GM18520 (cell line): ENCODE results near the gene CLDN24.
"Not testable (repeated sequence)": the region's sequence is repeated elsewhere in the genome, so short reads cannot be mapped to it uniquely, and the experiment has no call there.

ENCODE experiments used
- ATAC-seq: cut with Tn5 transposase; IDR thresholded peaks from one replicate; pipeline ENCODE4 v1.9.1; 2021; ENCODE audit not compliant: unreplicated experiment

The CLDN24 gene

DNA sequence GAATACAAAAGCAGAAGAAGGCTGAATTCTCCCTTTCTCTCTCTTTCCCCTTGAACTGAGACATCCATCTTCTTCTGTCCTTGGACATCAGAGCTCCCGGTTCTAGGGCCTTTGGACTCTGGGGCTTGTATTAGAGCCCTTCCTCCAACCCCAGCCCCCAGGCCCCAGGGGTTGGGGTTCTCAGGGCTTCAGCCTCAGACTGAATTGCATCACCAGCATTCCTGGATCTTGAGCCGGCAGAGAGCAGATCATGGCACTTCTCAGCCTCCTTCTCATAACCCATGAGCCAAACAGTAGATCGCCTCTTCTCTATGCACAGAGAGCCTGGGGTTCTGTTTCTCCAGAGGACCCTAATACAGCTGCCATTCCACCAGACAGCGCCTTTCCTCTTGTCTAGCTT, 25.3 kb upstream of the CLDN24 start:
- ATAC-seq, result no peak

DNA sequence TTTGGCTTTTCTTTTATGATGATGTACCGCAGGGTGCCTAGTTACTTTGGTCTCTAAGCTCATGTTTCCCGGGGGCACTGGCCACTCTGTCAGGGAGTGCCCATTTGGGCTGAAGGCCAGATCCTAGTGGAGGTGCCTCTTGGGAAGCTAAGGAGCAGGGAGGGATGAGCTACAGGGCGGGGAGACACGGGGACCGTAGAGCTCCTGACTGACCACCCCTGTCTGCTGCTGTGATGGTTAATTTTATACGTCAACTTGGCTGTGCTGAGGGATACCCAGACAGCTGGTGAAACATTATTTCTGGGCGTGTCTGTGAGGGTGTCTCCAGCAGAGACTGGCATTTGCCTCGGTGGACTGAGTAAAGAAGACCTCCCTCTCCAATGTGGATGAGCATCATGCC, 24.9 kb upstream of the CLDN24 start:
- ATAC-seq, result no peak

DNA sequence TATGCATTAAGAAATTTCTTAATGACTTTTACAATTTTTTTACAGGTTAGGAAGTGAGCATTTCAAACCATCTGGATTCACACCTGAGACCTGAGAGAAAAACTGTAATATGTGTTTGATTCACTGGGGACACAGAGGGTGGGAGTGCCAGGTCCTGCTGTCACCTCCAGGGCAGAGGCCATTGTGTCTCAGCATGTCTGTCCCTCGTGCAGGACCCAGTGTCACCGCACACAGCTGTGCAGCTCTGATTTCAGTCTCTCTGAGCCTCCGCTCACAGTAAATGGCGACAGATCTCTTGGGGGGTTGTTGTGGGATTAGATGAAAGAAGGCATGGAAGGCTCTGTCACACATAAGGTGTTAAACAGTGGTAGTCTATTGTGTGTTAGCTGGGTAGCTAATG, 23.0 kb upstream of the CLDN24 start:
- no peak for ATAC-seq

DNA sequence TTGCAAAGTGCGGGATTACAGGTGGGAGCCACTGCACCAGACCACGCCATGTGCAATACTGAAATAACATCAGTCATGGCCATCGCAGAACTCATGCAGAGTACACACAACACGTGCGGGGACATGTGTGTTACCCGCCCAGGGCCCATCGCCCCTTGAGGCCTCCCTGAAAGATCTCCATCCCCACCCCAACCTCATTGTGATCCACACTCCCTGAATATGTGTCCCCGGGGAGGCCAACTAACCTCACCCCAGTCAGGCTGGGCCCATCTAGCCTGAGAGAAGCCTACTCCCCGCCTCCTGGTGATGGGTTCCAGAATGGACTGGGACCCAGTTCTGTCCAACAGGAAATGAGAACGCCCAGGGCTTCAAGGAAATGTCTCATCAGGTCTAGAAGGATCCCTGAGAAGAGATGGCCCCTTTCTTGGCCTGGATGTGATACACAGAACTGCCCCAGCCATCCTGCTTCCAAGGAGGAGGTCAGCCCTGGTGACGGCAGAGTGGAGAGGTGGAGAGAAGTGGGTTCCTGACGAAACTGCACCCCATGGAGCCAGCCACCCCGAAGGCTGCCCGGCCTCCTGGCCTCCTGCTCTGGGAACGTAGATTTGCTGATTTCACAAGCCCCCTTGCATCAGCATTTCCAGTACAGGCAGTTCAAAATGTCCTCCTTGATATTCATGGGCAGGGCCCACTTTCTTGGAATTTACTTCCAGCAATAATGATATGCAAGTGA, 22.5 kb upstream of the CLDN24 start:
- ATAC-seq, result no peak

DNA sequence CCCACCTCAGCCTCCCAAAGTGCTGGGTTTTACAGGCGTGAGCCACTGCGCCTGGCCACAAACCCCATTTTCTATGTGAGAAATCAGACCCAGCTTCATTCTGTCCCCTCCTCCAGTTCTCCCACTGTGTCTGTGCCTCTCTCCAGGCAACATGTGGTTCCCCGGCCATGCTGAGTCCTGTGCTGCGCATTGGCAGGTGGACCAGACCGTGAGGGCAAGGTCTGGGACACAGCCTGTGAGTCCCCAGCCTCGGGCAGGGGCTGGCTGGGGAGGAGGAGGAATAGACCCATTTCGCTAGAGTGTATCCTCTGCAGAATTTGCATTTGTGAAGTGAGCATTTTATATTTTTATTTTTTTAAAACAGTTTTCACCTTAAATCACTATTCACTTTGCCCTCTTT, 21.5 kb upstream of the CLDN24 start:
- no peak for ATAC-seq

DNA sequence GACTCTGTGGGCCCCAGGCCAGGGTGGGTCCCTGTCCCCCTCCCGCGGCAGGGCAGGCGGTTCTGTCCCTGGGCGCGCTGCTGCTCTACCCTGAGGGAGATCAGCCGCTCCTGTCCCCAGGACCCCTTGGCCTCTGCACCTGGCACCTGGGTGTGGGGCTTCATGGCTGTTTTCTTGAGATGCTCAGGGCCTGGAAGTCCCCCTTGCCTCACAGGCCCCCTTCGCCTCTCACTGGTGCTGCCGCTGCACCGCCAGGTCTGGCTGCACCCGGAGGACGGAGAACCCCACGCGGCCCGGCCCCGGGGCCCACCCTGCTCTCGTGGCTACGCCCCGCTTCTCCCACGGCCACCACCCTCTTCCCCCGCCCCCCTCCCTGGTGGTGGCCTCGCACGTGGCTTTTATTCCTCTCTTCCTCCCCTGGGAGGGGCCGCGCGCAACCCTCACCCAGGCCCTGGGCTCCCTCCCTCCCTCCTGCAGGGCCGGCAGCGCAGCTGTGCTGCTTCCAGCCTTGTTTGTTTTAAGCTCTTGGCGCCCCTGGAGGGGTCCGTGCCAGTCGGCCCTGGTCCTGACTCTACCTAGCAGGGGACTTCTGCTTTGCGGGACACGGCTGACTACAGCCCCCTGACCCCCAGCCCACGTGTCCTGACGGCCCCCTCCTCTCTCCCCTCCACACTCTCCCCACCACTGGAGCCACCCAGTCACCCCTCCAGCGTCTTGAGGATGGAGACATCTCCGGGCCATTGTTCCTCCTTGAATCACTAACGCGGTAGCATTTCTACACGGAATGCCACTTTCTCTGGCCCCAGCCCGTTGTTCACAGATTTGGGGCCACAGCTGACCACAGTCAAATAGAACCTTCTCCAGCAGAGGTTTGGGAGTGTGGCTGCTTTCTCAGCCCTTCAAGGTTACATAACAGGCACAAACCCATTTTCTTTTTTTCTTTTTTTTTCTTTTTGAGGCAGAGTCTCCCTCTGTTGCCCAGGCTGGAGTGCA, 20.6 kb upstream of the CLDN24 start:
- no peak for ATAC-seq

DNA sequence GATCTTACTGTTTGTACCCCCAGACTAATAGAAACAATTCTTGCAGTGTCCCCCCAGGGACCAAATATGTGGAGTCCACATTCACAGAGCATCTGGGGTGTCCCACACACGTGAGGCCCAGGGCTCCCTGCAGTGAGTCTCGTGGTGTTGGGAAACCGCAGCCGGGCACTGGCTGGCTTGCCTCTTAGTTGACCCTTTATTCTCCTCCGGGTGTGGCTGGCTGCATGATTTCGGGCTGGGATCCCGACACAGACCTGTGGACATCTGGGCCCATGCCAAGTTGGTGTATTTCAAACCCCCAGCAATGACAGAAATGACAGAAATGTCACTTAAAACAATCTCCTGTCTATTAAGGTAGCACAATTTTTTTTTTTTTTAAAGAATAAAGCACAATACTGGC, 15.6 kb upstream of the CLDN24 start:
- no peak for ATAC-seq

DNA sequence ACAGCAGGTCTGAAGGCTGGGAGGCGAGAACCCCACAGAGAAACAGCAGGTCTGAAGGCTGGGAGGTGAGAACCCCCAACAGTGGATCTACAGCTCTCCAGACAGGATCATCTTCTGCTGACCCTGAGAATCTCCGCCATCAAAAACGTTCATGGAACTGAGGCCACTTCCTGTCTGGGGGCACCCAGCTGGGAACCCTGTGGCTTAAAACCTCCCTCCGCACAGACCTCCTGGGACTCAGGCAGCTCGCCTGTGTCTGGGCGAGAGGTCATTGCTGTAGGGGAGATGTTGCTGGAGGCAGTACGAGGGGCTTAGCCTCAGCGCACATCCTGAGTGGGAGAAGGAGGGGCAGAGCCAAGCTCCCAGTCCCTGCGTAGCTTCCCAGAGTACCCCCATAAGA, 15.1 kb upstream of the CLDN24 start:
- ATAC-seq, result no peak

DNA sequence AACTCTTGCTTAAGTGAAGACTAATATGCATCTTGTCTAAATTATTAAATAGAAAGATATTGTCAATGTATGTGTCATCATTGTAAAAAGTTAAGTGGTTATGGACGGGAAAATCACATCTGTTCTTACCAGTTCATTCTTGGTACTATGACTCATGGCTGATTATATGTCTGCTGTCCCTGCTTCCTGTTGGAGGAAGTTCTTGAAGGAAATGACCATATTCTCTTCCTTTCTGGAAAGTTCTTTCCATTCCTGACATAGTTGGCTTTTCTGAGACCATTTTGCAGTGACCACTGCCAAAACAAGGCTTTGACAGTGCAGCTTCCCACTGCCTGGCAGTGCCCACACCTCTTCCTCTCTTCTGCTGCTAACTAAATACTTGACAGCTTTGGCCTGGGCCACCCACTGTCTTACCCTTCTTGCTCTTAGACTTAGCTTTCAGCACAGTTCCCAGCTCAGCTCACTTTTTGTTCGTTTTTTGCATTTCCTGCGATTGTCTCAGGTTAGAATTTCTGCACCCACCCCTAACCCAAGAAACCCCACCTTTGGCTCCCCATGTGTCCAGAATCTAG, 13.2 kb upstream of the CLDN24 start:
- ATAC-seq, result no peak

DNA sequence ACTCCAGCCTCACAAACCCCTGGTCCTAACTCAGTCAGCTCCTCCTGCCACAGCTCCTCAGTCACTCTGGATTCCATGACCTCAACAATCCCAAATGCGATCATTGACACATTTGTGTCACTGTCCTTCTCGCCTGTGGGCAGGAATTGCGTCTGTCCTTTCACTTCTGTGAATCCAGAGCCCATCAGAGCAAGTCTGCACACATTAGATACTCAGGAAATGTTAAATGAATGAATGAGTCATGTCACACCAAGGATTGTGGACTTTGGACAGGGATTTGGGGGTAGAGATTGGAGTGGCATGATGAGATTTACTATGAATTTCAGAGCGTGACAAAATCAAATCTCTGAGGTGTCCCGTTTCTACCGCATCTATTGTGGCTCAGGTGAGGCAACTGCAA, 11.8 kb upstream of the CLDN24 start:
- no peak for ATAC-seq

DNA sequence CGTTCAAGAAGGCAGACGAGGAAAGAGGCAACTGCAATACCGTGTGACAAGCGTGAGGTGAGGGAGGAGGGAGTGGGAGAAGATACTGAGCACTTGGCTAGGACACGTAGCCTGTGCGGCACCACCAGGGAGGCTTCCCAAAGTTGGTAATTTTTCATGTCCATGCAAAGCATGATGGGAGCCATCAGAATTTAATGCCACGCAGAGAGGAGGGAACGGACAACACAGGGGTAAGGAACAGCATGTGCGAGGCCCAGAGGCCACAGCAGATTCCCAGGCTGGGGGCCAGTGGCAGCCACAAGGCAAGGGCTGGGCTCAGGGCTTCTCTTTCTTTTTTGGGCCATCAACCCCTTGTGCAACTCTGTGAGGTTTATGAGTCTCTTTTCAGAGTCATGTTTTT, 11.0 kb upstream of the CLDN24 start:
- ATAC-seq, result no peak

DNA sequence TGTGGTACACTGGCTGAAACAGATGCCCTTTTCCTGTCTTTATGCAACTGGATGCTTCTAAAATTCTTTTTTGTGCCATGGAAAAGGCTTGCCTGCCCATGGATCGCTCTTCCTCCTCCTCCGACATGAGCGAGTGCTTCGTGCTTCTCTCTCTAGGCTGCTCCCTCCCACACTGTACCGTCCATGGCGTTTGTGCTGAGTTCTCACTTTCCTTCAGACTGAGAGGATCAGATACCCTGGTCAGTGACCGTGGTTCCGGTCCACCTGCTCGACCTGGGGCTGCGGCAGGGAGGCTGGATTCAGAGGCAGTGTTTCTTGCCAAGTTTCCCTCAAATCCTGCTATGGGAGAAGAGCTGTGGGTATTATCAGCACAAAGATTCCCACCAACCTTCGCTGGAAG, 10.2 kb upstream of the CLDN24 start:
- no peak for ATAC-seq

DNA sequence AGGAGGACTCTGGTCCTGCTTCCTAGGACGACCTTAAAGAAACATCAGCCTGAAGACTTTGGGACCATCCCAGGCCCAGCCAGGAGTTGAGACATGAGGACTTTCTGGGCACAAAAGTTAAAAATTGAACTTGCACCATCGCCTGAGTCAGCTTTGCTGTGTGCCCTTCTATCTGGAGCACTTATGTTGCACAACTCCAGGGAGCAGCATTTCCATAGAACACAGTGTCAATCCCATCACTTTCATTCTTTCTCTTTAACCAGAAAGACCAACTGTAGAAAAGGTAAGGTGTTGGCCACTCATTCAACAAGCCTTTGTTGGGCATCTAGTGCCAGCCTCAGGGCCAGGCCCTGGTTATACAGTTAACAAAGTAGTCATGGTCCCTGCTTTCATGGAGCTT, 8.6 kb upstream of the CLDN24 start:
- no peak for ATAC-seq

DNA sequence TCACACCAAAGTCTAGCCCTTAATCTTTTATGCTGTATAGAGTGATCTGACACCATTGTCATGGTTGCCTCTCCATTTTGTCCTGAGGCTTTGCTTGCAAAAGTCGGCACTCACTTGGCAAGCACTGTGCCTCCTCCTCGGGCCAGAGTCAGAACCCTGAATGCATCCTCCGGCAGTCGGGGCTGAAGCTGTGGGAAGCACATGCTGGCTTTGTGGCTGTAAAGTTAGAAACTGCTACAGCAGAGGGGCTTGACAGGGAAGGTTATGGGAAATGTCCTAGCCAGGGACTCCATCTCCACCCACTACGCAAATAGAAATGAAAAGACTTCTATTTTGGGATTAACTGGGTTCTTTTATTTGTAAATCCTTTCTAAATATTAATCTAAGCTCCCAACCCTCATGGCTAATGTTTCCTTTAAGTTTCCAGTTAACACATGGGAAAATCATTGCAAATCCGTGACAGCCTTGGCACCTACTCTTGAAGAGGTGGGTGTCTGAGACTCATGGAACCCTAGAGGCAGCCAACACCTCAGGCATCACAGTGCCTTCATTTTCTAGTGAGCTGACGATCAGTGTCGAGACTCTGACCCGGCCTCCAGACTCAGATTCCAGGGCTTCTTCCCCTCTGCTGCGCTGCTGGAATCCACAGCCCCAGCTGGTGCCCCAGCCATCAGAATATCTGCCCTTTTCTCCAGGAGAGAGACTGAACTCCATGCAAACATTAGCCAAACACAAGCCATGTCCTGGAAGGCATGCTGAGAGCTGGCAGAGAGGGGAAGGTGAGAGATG, 7.9 kb upstream of the CLDN24 start:
- no peak for ATAC-seq

DNA sequence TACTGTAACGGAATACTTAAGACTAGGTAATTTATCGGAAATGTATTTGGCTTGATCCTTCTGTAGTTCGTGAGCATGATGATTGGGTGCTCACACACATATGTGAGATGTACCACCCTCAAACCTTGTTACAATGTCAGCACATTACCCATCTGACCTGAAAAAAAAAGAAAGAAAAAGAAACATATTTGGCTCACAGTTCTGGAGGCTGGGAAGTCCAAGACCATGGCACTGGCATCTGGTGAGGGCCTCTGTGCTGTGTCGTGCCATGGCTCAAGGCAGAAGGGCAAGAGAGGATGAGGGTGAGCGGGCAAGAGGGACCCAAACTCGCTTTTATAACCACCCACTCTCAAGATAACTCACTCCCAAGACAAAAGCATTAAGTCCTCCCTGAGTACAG, 7.0 kb upstream of the CLDN24 start:
- ATAC-seq, result no peak

DNA sequence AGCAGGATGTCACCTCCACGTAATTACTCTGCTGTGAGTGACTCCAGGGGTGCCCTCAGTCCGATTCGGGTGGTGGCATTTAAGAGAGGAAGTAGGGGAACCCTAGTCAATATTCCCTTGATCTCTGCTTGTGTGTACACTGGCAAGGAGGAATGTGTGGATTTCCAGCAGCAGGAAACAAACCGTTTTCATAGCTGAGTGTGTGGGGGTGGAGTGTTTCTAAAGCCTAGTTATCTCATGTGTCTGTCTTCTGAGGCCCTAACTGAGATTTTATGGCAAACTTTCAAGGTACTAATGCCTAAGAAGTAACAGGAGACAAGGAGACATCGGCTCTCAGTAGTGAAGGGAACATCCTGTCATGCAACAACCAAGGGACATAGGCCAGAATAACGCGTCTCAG, 6.6 kb upstream of the CLDN24 start:
- ATAC-seq, result no peak

DNA sequence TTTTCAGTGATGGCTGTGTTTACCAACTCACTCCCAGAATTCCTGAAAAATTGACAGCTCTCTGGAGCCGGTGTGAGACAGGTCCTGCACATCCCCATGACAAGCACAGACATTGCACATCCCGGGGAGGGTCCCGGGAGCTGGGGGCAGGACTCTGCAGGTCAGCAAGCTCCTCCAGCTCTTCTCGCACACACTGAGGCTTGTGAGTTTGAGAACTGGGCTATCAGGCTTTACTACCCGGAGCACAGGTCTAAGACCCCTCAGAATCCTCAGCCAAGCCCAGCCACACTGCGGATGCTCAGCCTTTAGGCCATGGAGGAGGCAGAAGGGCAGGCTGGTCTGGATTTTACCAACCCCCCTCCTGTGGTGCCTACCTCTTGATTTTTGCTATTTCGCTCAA, 5.6 kb upstream of the CLDN24 start:
- ATAC-seq, result no peak

DNA sequence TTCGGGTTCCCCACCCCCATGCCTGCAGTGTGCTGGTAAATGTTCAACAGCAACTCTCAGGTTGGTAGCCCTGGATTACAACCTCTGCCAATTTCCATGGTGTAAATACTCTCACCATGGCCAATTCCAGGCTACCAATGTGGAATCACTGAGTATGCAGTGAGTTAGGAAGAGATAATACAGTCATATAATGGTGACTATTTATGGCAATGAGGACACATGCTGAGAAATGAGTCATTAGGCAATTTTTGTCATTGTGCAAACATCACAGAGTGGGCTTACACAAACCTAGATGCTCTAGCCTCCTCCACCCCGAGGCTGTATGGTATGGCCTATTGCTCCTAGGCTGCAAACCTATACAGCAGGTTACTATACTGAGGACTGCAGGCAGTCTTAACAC, 4.6 kb upstream of the CLDN24 start:
- ATAC-seq, result no peak

DNA sequence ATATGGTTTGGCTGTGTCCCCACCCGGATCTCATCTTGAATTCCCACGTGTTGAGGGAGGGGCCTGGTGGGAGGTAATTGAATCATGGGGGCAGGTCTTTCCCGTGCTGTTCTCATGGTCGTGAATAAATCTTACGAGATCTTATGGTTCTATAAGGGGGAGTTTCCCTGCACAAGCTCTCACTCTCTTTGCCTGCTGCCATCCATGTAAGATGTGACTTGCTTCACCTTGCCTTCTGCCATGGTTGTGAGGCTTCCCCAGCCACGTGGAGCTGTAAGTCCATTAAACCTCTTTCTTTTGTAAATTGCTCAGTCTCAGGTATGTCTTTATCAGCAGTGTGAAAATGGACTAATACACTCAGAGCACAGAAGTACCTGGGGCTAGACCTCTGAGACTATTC, 4.2 kb upstream of the CLDN24 start:
- not testable (repeated sequence) for ATAC-seq

DNA sequence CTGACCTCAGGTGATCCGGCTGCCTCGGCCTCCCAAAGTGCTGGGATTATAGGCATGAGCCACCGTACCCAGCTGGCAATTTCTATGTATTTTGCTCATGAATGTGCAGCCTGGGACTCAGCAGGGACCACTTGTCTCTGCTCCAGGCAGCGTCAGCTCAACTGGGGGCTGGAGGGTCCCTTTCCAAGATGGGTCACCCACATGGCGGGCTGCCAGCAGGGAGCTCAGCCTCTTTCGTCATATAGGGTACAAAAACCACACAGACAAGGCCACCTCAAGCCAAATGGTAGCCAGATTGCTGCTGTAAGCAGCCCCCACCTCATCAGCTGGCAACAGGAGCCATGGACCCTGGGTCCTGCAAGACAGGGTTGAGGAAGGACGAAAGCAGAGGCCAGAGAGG, 2.4 kb upstream of the CLDN24 start:
- ATAC-seq, result no peak

DNA sequence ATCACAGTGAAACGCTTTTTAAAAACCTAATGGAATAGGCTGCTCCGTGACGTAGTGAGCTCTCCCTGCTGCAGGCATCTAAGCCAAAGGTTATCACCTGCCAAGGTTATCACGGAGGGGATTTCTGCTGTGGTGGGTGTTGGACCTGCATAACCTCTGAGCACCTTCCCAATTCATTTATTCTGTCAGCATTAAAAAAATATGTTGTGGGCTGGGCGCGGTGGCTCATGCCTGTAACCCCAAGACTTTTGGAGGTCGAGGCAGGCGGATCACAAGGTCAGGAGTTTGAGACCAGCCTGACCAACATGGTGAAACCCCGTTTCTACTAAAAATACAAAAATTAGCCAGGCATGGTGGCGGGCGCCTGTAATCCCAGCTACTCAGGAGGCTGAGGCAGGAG, 1.8 kb upstream of the CLDN24 start:
- ATAC-seq, result not testable (repeated sequence)
